GM21367 (cell line): ENCODE measurements around the gene SRGAP1.
"Not testable (repeated sequence)": the region's sequence is repeated elsewhere in the genome, so short reads cannot be mapped to it uniquely, and the experiment has no call there.

Experiments used
- ATAC-seq: cut with Tn5 transposase; IDR thresholded peaks from one replicate; pipeline ENCODE4 v1.9.1; 2021; ENCODE audit not compliant: unreplicated experiment

The SRGAP1 gene

GRCh38 chr12:64187370-64187769 lies 342.9 kb downstream of the SRGAP1 start:
- no peak for ATAC-seq

DNA sequence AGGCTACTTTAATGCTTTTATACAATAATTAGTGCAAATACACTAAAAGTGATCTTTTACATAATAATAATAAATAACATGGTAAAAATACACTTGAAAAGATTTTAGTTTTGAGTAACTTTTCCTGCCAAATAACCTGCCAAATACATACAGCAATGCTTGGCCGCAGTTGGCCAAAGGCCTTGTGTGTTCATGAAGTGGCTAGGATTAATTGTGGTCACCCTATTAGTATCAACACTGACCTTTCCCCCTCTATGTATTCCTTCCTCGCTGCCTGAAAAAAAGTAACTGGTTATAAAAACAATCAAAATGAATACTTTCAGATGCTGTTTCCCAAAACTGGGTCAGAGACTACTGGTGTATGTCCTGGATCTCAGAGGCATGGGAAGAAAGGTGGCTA lies 343.3 kb downstream of the SRGAP1 start:
- no peak for ATAC-seq

GRCh38 chr12:64189530-64189929 lies 345.0 kb downstream of the SRGAP1 start:
- no peak for ATAC-seq

DNA sequence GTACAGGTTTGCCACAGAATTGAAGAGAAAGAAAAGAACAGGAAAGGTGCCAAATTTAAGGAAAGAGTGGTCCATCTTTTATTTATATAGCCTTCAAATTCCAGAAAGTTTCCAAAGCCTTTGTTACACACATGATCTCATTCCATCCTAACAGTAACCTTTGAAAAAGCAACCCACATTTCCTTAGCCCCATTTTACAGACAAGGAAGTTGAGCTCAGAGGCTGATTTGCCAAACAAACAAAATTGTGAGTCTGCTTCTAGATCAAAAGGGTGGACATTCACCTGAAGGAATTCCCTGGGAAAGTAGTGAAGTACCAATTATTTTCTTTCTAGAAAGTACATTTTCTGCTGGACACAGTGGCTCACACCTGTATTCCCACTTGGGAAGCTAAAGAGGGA lies 345.6 kb downstream of the SRGAP1 start:
- no peak for ATAC-seq

DNA sequence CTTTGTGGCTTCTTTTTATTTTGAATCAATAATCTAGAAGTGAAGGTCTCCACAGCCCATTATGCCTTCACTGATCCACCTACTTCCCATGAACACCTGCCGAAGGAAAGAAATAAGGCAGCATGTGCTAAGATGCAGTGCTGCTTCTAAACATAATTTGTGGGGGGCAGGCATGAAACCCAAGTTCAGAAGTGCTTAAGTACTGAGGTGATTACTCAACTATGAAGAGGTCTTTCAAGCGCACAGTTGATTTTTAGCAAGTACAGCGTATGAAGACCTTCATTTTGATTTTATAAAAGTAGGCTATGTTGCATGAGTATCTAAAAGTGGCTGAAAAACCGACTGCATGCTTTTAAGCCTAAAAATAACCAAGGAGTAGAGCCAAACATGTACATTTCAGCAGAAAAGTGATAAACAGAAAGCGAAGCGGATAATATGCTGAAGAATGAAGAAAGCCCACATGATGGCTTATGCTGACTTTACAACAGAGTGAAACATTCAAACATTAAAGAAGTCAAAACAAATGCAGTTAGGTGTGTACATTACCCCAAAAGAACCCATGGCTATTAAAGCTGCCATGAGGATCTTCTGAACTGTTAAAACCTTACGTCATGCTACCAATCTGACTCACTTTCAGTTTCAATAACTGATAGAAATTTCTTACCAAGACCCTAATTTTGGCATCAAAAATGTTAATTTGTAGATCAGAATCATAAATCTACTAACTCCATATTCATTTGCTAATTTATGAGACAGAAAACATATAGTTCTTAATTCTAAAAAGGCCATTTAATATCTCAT lies 348.3 kb downstream of the SRGAP1 start:
- peak; percentile 81 for ATAC-seq

DNA sequence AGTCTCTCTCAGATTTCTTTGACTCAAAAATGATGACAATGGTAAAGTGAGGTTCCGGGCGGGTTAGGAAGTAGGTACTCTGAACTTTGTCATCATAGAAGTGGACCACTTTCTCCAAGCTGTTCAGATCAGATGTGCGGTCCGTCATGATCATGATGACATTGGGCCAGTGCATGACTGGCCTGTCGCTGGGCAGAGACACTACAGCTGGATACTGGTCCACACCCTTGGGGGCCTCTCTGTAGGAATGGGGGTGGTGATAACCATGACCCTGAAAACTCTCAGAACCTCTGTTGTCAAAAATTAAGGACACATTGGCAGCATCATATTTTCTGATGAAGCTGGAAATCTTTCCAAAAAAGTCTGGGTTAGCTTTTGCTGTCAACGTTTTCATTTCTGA lies 349.4 kb downstream of the SRGAP1 start:
- ATAC-seq = peak; percentile 11

GRCh38 chr12:64194333-64195149 lies 350.0 kb downstream of the SRGAP1 start:
- ATAC-seq = peak; percentile 45

GRCh38 chr12:64195841-64196240 lies 351.3 kb downstream of the SRGAP1 start:
- ATAC-seq = not testable (repeated sequence)

GRCh38 chr12:64203036-64203435 lies 358.5 kb downstream of the SRGAP1 start:
- no peak for ATAC-seq

- ATAC-seq = no peak
Observed at GRCh38 chr12:64203775-64204174, 359.3 kb downstream of the SRGAP1 start.

- no peak for ATAC-seq
Observed at GRCh38 chr12:64205542-64205941, 361.0 kb downstream of the SRGAP1 start.

DNA sequence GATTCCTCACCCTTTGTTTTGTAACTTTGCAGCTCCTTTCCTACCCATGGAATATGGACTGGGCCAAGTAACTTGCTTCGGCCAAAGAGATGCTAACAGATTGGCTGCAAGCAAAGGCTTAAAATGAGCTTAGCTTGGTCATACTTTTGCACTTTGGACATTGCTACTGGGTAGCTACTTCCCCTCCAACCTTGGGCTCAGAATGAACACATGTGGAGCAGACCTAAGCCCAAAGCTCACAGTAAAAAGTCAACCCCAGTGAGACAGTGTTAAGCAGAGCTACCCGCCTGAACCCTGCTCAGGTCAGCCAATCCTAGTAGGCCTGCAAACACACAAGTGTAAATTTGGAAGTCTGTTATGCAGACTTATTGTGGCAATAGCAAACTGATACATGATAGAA lies 363.0 kb downstream of the SRGAP1 start:
- no peak for ATAC-seq
